Right lung (tissue), 10 donors: ENCODE data around the gene MZF1. TPM values are rescaled to one million over a fixed set of nuclear protein-coding genes. Genes with fewer than 3 reads are reported as not detected.
"Not testable (repeated sequence)": the region's sequence is repeated elsewhere in the genome, so short reads cannot be mapped to it uniquely, and the experiment has no call there.

ENCODE experiments used
- DNase-seq, 2 donors: peaks; one replicate each; pipeline ENCODE4 v3.0.0-alpha.2; 2013
- long read RNA-seq, 8 donors: transcript quantifications; one replicate each; lab custom pipeline, GENCODE V29; 2026
- polyA plus RNA-seq, 5 donors: library from polyadenylated mRNA; unstranded; fragments of 120-200 nt; gene quantifications; one replicate each; pipeline versions ENCODE4 v1.2.1 to v1.2.3, GENCODE V29; 2013; ENCODE audit warnings: inconsistent platforms in 1 of 5, low replicate concordance in 1 of 5; ENCODE audit not compliant: insufficient read length in 5 of 5, insufficient read depth in 1 of 5

MZF1 gene
- 10 to 100 TPM; 27.0 to 49.9 (median 40.9) TPM for polyA plus RNA-seq
- long read RNA-seq, donor 1, transcript MZF1-207 (1 exons, 2,683 nt) = major isoform, 68 of 141 reads
- long read RNA-seq, donor 1, partial matches to known transcripts = 70 of 141 reads
- long read RNA-seq, donor 1, other reads (novel, unspliced or antisense) = 0 of 141 reads
- long read RNA-seq, donor 2, transcript MZF1-207 (1 exons, 2,683 nt) = major isoform, 23 of 23 reads
- long read RNA-seq, donor 2, partial matches to known transcripts = 0 of 23 reads
- long read RNA-seq, donor 2, other reads (novel, unspliced or antisense) = 0 of 23 reads
- long read RNA-seq, donor 3, transcript MZF1-207 (1 exons, 2,683 nt) = major isoform, 89 of 91 reads
- long read RNA-seq, donor 3, partial matches to known transcripts = 0 of 91 reads
- long read RNA-seq, donor 3, other reads (novel, unspliced or antisense) = 0 of 91 reads
- long read RNA-seq, donor 4, transcript MZF1-207 (1 exons, 2,683 nt) = major isoform, 57 of 57 reads
- long read RNA-seq, donor 4, partial matches to known transcripts = 0 of 57 reads
- long read RNA-seq, donor 4, other reads (novel, unspliced or antisense) = 0 of 57 reads
- long read RNA-seq, donor 5, transcript MZF1-207 (1 exons, 2,683 nt) = major isoform, 62 of 84 reads
- long read RNA-seq, donor 5, partial matches to known transcripts = 0 of 84 reads
- long read RNA-seq, donor 5, other reads (novel, unspliced or antisense) = 21 of 84 reads
- long read RNA-seq, donor 6, transcript MZF1-207 (1 exons, 2,683 nt) = major isoform, 48 of 100 reads
- long read RNA-seq, donor 6, partial matches to known transcripts = 48 of 100 reads
- long read RNA-seq, donor 6, other reads (novel, unspliced or antisense) = 0 of 100 reads
- long read RNA-seq, donor 7, transcript MZF1-207 (1 exons, 2,683 nt) = major isoform, 33 of 34 reads
- long read RNA-seq, donor 7, partial matches to known transcripts = 0 of 34 reads
- long read RNA-seq, donor 7, other reads (novel, unspliced or antisense) = 0 of 34 reads
- long read RNA-seq, donor 8, transcript MZF1-207 (1 exons, 2,683 nt) = major isoform, 20 of 21 reads
- long read RNA-seq, donor 8, partial matches to known transcripts = 0 of 21 reads
- long read RNA-seq, donor 8, other reads (novel, unspliced or antisense) = 0 of 21 reads

DNA sequence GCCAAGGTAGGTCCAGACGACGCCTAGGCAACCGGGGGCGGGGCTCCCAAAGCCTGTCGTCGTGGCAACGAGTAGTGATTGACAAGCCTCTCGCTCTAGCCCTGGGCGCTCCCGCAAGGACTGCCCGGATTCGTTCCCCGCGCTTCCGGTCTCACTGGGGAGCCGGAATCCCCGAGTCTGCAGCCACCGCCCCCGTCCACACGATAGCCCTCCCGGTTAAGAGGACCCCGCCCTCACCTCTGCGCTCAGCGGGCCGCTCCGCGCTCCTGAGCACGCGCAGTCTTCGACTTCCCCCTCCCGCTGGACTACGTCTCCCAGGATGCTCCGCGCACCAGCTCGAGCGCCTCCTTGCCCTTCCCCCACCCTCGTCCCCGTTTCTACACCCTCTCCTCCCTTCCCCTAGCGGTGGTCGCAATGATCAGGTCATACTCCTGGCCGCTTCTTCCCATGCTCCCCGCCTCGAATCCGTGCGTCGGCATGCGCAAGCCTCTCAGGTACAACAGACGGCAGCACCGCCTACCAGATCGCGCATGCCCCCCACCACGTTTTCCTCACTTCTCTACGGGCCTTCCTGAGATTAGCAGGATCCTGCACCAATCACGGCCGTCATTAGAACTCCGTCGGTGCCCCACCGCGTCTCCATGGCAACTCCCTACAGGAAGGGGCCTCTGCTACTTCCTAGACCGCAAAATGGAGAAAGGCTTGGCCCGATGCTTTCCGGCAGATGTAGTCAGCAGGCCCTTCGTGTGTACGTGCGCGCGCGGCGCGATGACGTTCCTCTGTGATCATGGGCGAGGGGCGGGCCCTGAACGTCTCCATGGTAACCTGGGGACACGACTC lies at the start of gene MZF1:
MZF1 (minus strand) TSS at position 518 of the 840 bp plus-strand sequence. CDS start 1,946 bp downstream, outside the sequence.
- DNase-seq = peak; percentile 99 to 100

- DNase-seq = not testable (repeated sequence)
Observed at GRCh38 chr19:58607213-58607612, 34.1 kb upstream of the MZF1 start.

DNA sequence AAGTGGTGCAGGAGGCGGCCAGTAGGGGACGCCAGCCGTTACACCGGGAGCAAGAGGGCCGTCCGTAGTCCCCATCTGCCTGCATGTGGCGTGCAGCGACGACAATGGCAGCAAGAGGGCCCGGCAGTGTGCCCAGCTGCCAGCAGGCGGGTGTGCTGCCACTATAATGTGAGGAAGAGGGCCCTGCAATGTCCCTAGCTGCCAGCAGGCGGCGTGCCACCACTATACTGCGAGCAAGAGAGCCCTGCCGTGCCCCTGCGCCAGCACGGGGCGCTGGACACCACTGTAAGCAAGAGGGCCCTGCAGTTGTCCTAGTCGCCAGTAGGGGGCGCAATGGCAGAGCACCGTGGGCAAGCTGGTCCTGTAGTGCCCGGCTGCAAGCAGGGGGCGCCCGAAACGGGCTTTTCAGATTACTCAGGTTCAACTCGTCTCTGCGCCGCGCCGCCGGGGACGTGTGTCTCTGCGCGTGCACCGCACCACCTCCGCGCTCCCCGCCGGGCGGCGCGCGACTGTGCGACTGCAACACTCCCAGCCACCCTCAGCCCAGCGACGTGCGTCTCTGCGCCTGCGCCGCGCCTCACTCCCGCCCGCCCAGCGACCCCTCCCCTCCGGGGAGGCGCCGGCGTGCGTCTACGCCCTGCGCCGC lies 33.2 kb upstream of the MZF1 start:
- DNase-seq = not testable (repeated sequence)

- no peak for DNase-seq
Observed at GRCh38 chr19:58586133-58586765, 13.1 kb upstream of the MZF1 start.

GRCh38 chr19:58585442-58586132 lies 12.5 kb upstream of the MZF1 start:
- DNase-seq = no peak

DNA sequence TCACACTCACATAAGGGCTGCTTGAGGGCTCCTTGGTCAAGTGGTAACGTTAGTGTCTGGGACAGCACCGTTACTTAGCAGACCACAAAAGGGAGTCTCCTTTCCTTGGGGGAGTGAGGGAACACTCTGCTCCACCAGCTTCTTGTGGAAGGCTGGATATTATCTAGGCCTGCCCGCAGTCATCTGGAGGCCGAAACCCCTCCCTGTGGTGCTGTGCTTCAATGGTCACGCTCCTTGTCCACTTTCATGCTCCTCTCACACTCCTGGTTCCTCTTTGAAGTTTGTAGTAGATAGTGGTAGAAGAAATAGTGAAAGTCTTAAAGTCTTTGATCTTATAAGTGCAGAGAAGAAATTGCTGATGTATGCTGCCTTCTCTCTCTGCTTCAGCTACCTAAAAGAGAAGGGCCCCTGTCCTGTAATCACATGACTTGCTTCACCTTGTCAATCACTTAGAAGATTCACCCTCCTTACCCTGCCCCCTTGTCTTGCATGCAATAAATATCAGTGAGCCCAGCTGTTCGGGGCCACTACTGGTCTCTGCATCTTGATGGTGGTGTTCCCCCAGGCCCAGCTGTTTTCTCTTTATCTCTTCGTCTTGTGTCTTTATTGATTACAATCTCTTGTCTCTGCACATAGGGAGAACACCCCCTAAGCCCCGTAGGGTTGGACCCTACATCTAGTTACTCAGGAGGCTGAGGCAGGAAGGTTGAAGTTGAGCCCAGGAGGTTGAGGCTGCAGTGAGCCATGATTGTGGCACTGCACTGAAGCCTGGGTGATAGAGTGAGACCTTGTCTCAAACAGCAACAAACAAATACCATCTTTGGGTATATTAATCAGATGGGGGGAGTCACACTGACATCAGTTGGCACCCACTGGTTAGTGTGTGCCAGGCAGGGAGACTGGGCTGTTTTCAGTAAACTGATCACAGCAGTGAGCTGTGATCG lies 11.6 kb upstream of the MZF1 start:
- no peak for DNase-seq

DNA sequence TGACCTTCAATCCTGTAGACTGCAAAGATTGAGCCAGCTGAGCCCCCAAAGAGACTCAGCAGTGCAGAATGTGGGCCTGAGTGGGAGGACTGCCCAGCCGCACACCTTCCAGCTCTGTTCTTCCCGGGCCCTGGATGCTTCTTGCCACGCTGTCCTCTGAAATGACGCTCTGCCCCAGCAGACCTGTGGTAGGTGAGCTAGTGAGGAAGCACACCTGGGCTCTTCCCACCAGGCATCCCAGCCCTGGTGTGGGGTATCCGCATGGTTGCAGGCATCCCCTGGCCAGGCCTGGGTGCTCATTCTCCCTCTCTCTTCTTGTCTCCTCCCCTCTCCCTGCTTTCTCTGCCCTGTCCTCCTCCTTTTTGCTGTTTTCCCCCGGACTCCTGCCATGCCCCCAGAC lies 9.8 kb upstream of the MZF1 start:
- DNase-seq = no peak

- peak; percentile 80 to 82 for DNase-seq
Observed at GRCh38 chr19:58581227-58582141, 8.3 kb upstream of the MZF1 start.

DNA sequence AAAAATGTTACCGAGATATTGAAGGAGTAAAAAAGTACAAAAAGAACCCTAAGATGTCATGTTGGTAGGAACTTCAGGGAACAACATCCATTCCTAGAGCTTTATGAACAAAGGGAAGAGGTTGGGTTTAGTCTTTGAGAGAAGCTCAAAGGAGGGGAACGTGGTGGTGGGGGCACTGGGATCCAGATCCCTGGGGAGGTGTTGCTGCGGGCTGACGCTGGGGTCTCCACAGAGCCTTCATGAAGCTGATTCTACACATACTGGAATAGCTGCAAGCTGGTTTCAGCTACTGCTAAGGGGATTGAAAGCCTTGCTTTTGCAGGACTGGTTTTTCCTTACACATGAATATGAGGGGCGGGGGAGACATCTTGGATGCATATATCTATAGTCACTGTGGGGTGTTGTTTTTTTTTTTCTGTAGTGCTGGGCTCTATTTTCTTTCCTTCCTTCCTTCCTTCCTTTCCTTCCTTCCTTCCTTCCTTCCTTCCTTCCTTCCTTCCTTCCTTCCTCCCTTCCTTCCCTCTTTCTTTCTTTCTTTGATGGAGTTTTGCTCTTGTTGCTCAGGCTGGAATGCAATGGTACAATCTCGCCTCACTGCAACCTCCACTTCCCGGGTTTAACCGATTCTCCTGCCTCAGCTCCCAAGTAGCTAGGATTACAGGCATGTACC lies 6.5 kb upstream of the MZF1 start:
- DNase-seq = no peak

DNA sequence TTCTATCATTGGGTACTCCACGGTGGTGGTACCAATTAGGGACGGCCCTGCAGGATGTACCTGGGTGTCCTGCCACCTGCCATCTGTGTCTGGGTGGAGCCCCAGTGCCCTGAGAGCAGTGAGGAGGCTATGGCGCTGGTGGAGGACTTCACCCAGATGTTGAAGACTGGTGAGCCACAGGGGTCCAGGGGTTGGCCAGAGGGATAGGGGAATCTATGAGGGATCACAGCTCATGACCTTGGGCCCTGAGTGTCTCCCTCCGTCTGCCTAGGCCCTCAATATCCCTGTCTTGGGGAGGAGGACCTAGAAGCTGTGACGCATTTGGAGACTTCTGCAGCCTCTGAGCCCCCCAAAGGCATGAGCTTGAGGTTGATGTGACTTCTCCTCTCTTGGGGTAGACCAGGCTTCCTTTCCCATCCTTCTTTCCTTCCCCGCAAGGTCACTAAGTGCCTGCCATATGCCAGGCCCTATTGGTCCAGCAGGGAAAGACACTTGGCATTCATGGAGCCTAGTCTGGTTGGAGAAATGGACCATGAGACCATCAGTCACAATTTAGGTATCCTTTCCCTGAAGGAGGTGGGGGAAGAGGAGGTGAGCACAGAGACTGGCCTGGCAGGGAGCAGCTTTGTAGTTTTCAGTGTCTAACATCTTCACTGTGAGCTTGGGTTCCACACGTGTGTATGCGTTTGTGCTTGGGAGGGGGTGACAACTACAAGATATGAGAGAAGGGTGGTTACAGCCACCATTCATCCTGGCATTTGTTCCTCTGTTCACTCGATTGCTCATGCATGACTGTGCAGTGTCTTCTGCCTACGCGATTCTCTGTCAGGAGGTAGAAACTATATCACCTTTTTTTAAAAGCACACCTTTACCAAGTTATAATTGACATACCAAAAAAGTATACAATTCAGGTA lies 5.1 kb upstream of the MZF1 start:
- no peak for DNase-seq

DNA sequence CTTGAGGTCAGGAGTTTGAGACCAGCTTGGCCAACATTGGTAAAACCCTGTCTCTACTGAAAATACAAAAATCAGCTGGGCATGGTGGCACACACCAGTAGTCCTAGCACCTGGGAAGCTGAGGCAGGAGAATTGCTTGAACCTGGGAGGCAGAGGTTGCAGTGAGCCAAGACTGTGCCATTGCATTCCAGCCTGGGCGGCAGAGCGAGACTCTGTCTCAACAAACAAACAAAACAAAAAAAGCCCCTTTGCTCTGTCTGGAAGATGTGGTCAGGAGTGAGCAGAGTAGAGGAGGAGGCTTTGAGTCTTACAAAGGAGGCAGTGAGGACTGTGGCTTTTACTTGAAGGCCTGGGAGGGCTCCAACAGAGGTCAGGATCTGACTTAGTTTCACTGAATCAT lies 4.4 kb upstream of the MZF1 start:
- DNase-seq = not testable (repeated sequence)

GRCh38 chr19:58575183-58576041 lies 2.3 kb upstream of the MZF1 start:
- DNase-seq = peak; percentile 94 to 96

- no peak for DNase-seq
Observed at GRCh38 chr19:58573658-58574164, 576 bp upstream of the MZF1 start.
